Activated naive CD8-positive, alpha-beta T cell treated with anti-CD3 and anti-CD28 coated beads, Interleukin-2, amount 50 U/mL, for 16 hours (primary cell): ENCODE data around the gene RPS17.
"Not testable (repeated sequence)": the region's sequence is repeated elsewhere in the genome, so short reads cannot be mapped to it uniquely, and the experiment has no call there.

Experiments
- DNase-seq: peaks from one replicate; pipeline ENCODE4 v3.0.0-alpha.2; 2020; ENCODE audit warnings: low read depth, low spot score

Gene RPS17

DNA sequence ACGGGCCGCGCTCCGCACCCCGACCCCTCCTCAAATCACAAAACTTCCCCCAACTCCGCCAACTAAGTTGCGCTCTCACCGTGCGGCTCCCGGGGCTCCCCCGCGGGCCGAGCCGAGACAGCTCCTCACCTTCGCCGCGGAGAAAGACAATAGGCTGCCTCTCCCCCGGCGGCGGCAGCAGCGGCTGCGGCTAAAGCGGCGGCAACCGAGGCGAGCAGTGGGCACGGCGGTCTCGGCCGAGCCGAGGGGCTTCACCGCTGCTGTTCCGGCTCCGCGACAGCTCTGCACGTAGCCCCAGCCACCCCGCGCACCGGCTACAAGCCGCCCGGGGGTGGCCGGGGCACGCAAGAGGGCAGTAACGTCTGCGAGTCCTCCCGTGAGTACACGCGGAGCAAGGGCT, 26.7 kb downstream of the RPS17 start:
- not testable (repeated sequence) for DNase-seq

DNA sequence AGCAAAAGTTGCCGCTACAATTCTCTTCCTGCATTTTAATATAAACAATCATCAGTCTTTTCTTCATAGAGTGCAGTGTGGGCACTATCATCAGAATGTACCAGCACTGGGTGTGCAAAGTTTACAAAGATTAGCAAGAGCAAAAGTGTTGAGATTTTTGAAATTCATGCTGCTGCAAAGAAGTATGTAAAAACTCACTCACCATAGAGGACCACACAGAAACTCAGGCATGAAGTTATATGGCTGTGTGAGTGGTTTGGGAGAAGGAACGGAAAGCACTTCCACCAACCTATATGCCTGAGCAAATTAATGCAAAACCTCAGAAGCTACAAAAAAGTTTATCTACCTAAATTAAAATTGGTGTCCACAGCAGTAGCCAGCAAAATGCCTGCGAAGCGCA, 32.6 kb downstream of the RPS17 start:
- DNase-seq, result not testable (repeated sequence)

DNA sequence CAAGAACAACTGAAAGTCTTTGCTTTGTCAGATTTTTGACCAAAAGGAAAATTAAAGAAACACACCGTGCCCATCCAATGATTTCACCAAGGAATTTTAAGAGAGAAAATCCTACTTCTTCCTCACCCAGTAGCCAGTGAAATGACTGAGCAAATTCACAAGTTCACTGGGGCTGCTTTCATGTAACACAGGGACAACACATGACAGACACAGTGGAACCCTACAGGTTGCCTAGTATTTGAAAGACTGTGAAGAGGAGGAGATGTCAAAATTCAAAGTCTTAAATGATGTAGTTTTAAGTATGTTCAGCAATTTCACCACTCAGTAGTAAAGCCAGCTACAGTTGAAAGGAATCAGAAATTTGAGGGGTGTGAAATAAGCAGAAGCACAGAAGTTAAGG, 33.2 kb downstream of the RPS17 start:
- DNase-seq, result not testable (repeated sequence)

DNA sequence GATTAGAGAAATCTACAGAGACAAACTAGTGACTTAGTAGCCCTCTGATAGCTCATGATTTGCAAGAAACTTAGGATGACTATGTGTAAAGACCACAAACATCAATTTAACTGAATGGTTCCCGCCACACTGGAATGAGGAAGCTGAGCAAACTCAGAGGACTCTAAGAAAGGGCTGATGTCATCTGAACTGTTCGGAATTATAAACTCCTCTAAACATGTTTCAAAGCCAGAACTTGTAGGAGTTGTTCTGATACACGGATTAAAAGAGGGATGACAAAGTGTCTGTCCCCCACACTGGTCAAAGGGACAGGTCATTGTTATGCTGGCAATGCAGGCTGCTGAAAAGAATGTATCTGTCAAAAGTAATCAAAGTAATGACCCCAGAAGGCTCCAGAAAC, 34.4 kb downstream of the RPS17 start:
- not testable (repeated sequence) for DNase-seq

DNA sequence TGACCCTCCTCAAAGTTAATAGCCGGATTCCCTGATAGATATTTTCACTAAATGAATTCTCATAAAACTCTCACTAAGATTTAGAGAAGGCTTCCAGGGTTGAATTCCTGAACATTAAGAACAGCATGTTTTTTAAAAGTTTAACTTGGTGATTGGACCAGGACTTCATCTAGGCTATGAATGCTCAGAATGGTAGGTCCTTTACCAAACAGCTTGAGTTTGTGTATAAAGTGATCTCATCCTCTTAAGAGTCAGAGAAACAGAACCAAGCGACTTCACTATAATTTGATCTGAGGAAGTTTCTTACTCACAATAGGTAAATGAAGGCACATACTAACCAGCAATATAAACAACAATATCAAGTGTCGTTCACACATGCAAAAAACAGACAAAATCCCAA, 36.2 kb downstream of the RPS17 start:
- DNase-seq, result not testable (repeated sequence)

DNA sequence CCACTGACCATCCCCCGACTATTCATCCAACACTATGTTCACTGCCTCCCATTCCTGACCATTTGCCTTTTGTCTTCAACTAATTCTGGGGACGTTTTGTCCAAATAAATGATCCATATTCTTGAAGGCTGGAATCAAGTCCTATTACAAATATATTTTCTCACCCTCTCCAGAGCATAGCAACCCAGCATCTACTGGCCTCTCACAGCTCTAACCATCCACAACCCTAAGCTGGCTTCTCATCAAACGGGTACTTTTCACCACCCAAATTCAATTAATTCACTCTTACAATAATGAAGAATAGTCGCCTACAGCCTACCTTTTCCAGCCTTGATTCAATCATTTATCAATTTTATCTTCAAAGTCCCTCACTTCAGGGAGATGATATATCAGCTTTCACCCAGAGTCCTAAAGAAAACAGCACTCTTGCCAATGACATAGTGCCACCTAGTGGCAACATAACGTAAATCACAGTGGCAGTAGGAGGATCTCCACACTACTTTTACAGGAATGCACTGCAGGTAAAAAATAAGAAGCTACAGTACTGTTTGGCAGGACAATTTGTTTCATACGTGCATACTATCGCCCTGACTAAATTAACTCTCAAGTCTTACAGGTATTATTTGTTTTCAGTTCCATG, 37.4 kb downstream of the RPS17 start:
- DNase-seq, result not testable (repeated sequence)

DNA sequence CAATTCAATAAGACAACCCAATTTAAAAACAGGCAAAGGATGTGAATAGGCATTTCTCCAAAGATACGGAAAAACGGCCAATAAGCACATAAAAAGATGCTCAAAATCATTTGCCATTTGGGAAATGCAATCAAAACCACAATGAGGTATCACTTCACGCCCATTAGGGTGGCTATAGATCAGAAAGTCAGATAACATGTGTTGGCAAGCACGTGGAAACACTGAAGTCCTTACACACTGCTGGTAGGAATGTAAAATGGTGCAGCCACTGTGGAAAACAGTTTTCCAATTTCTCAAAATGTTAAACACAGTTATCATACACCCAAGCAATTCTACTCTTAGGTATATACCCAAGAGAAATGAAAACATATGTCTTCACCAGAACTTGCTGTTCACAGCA, 39.5 kb downstream of the RPS17 start:
- DNase-seq, result not testable (repeated sequence)

DNA sequence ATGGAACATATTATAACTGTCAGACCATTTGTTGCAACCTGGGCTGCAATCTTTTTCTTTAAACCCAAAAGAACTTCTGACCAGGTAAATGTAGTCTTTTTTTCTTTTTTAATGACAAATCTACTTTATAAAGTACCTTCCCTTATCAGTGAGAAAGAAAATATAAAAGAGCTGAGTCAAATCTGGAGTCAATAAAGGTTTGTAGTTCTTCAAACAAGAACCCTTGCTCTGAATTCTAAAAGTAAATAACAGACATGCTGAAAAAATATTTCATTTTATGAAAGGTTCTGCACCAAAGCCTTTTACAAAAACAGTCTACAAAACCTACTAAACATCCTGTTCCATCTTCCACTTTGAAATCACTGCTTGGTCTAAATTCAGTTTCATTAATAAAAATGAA, 42.3 kb downstream of the RPS17 start:
- DNase-seq, result not testable (repeated sequence)

DNA sequence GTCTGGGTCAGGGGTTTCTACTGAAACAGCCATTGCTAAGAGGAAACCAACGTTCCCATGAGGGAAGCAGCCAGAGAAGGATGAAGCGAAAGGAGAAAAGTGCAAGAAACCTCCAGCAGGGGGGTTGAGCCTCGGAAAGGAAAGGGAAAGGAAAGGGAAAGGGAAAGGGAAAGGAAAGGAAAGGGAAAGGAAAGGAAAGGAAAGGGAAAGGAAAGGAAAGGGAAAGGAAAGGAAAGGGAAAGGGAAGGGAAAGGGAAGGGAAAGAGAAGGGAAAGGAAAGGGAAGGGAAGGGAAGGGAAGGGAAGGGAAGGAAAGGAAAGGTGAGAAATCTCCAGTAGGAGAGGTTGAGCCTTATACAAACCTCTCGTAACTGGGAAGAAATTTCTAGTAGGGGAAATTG, 52.0 kb downstream of the RPS17 start:
- not testable (repeated sequence) for DNase-seq

DNA sequence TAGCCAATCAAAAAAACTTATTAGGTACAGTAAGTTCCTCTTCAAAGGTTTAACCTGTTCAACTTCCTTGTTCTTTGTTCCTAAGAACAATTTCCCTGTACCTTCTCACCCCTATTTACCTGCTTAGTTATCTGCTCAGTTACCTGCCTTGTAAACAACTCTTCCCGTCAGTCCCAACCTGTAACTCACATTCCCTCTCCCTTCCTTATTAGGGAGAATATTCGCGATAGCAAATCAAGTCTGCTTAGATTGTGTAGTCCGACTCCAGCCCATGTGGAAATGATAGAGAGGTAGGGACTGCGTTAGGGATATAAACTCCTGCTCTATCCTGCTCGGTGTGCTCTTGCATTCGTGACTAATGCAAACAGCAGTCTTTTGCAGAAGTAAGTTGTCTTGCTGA, 53.2 kb downstream of the RPS17 start:
- DNase-seq, result not testable (repeated sequence)
